GM23338 (cell line): Measurements from ENCODE around the gene HGS. TPM values are rescaled to one million over a fixed set of nuclear protein-coding genes. Genes with fewer than 3 reads are reported as not detected.

Source experiments
- ATAC-seq: fragments of 200-7000 bp; cut with Tn5 transposase; 3 replicates; pipeline ENCODE4 v1.9.1; 2020
- DNase-seq: peaks from one replicate; pipeline ENCODE4 v3.0.0-alpha.2; 2015; ENCODE audit warnings: low spot score
- H2AFZ ChIP-seq: fragments of 200-600 bp; sonication (generic); 2 replicates; pipeline ENCODE4 v1.8.0; 2016; ENCODE audit warnings: antibody characterized with exemption, mild to moderate bottlenecking, moderate library complexity
- H3F3A ChIP-seq: fragments of 200-600 bp; sonication (generic); replicated peaks from 2 replicates; pipeline ENCODE4 v1.8.0; 2017; ENCODE audit warnings: antibody characterized with exemption, mixed run types, low read depth
- H3K27ac ChIP-seq: fragments of 200-600 bp; sonication (generic); 2 replicates; pipeline ENCODE4 v1.6.1; 2016; ENCODE audit warnings: low read depth
- H3K27me3 ChIP-seq: fragments of 200-600 bp; sonication (generic); 2 replicates; pipeline ENCODE4 v1.8.0; 2016; ENCODE audit warnings: mild to moderate bottlenecking, mixed run types, moderate library complexity; ENCODE audit not compliant: insufficient read depth
- H3K36me3 ChIP-seq: fragments of 200-600 bp; sonication (generic); 2 replicates; pipeline ENCODE4 v1.8.0; 2016; ENCODE audit warnings: mild to moderate bottlenecking; ENCODE audit not compliant: insufficient read depth
- H3K4me1 ChIP-seq: fragments of 200-600 bp; sonication (generic); 2 replicates; pipeline ENCODE4 v1.8.0; 2016; ENCODE audit warnings: mild to moderate bottlenecking, moderate library complexity; ENCODE audit not compliant: insufficient read depth
- H3K4me2 ChIP-seq: fragments of 200-600 bp; sonication (generic); 2 replicates; pipeline ENCODE4 v1.7.1; 2017; ENCODE audit warnings: mixed run types
- H3K4me3 ChIP-seq: fragments of 200-600 bp; sonication (generic); 2 replicates; pipeline ENCODE4 v1.6.1; 2016; ENCODE audit warnings: mixed run types
- H3K79me2 ChIP-seq: fragments of 200-600 bp; sonication (generic); replicated peaks from 2 replicates; pipeline ENCODE4 v1.8.0; 2017; ENCODE audit warnings: mild to moderate bottlenecking; ENCODE audit not compliant: insufficient read depth
- H3K9me2 ChIP-seq: fragments of 200-600 bp; sonication (generic); 2 replicates; pipeline ENCODE4 v1.8.0; 2017; ENCODE audit not compliant: insufficient read depth
- H4K20me1 ChIP-seq: fragments of 200-600 bp; sonication (generic); replicated peaks from 2 replicates; pipeline ENCODE4 v1.8.0; 2017; ENCODE audit warnings: mild to moderate bottlenecking; ENCODE audit not compliant: insufficient read depth
- H3K27ac Mint-ChIP-seq: 2 replicates; pipeline ENCODE4 v1.8.0; 2020; ENCODE audit warnings: inconsistent platforms, mild to moderate bottlenecking, moderate library complexity, mixed read lengths
- H3K27me3 Mint-ChIP-seq: 3 replicates; pipeline ENCODE4 v1.8.0; 2022; ENCODE audit warnings: low read depth, mild to moderate bottlenecking, moderate library complexity, mixed read lengths, inconsistent platforms; ENCODE audit not compliant: insufficient read depth, poor library complexity
- H3K36me3 Mint-ChIP-seq: 3 replicates; pipeline ENCODE4 v1.8.0; 2021; ENCODE audit warnings: low read depth, mild to moderate bottlenecking, inconsistent platforms, moderate library complexity, mixed read lengths
- H3K4me1 Mint-ChIP-seq: 3 replicates; pipeline ENCODE4 v1.8.0; 2020; ENCODE audit warnings: mild to moderate bottlenecking, inconsistent platforms, mixed read lengths
- H3K4me3 Mint-ChIP-seq: 3 replicates; pipeline ENCODE4 v1.8.0; 2021; ENCODE audit warnings: moderate library complexity, mild to moderate bottlenecking, inconsistent platforms, mixed read lengths
- H3K9me3 Mint-ChIP-seq: 3 replicates; pipeline ENCODE4 v1.8.0; 2020; ENCODE audit warnings: moderate library complexity, mild to moderate bottlenecking, inconsistent platforms, mixed read lengths
- EZH2 ChIP-seq: fragments of 200-600 bp; sonication (generic); IDR thresholded peaks from one replicate; pipeline ENCODE4 v1.8.0; 2017; ENCODE audit warnings: antibody characterized with exemption, mild to moderate bottlenecking, low read depth; ENCODE audit not compliant: unreplicated experiment
- NANOG ChIP-seq: IDR thresholded peaks from 2 replicates; pipeline ENCODE4 v1.6.1; 2016; ENCODE audit warnings: antibody characterized with exemption, borderline replicate concordance
- POLR2AphosphoS5 ChIP-seq: IDR thresholded peaks from 2 replicates; pipeline ENCODE4 v1.6.1; 2016; ENCODE audit warnings: antibody characterized with exemption, low read depth
- STAT1 ChIP-seq: IDR thresholded peaks from one replicate; pipeline ENCODE4 v1.6.1; 2016; ENCODE audit warnings: antibody characterized with exemption; ENCODE audit not compliant: unreplicated experiment
- polyA plus RNA-seq: library from polyadenylated mRNA; unstranded; fragments of >200 nt; fragmentation: Nextera tagmentation; extraction: Ambion mirVana; gene quantifications from 2 replicates; pipeline ENCODE4 v1.2.1, GENCODE V29; 2016
- total RNA-seq: library from RNA; depleted of rRNA; stranded (reverse); fragments of >200 nt; shearing (Covaris generic); gene quantifications from 2 replicates; pipeline ENCODE4 v1.2.3, GENCODE V29; 2014
- TF ChIP-seq, protein P1 (sequence below): fragments of 250-450 bp; sonication (Bioruptor Pico); IDR thresholded peaks from 2 replicates; pipeline ENCODE4 v1.5.0; 2020; ENCODE audit warnings: mild to moderate bottlenecking, moderate library complexity

Gene HGS
- total and polyA plus RNA-seq, 2 experiments from 2014 or later = 59.0 to 90.2 TPM

DNA sequence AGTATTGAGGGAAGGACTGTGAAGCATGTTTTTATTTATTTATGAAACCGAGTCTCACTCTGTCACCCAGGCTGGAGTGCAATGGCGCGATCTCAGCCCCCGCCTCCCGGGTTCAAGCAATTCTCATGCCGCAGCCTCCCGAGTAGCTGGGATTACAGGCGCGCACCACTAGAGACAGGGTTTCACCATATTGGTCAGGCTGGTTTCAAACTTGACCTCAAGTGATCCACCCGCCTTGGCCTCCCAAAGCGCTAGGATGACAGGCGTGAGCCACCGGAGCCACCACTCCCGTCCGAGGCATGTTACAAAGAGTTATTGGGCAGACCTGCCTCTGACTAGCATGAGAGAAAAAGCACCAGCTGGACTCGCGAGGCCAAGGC, 22.4 kb downstream of the HGS start (continued):
- TF ChIP-seq, protein P1, sequence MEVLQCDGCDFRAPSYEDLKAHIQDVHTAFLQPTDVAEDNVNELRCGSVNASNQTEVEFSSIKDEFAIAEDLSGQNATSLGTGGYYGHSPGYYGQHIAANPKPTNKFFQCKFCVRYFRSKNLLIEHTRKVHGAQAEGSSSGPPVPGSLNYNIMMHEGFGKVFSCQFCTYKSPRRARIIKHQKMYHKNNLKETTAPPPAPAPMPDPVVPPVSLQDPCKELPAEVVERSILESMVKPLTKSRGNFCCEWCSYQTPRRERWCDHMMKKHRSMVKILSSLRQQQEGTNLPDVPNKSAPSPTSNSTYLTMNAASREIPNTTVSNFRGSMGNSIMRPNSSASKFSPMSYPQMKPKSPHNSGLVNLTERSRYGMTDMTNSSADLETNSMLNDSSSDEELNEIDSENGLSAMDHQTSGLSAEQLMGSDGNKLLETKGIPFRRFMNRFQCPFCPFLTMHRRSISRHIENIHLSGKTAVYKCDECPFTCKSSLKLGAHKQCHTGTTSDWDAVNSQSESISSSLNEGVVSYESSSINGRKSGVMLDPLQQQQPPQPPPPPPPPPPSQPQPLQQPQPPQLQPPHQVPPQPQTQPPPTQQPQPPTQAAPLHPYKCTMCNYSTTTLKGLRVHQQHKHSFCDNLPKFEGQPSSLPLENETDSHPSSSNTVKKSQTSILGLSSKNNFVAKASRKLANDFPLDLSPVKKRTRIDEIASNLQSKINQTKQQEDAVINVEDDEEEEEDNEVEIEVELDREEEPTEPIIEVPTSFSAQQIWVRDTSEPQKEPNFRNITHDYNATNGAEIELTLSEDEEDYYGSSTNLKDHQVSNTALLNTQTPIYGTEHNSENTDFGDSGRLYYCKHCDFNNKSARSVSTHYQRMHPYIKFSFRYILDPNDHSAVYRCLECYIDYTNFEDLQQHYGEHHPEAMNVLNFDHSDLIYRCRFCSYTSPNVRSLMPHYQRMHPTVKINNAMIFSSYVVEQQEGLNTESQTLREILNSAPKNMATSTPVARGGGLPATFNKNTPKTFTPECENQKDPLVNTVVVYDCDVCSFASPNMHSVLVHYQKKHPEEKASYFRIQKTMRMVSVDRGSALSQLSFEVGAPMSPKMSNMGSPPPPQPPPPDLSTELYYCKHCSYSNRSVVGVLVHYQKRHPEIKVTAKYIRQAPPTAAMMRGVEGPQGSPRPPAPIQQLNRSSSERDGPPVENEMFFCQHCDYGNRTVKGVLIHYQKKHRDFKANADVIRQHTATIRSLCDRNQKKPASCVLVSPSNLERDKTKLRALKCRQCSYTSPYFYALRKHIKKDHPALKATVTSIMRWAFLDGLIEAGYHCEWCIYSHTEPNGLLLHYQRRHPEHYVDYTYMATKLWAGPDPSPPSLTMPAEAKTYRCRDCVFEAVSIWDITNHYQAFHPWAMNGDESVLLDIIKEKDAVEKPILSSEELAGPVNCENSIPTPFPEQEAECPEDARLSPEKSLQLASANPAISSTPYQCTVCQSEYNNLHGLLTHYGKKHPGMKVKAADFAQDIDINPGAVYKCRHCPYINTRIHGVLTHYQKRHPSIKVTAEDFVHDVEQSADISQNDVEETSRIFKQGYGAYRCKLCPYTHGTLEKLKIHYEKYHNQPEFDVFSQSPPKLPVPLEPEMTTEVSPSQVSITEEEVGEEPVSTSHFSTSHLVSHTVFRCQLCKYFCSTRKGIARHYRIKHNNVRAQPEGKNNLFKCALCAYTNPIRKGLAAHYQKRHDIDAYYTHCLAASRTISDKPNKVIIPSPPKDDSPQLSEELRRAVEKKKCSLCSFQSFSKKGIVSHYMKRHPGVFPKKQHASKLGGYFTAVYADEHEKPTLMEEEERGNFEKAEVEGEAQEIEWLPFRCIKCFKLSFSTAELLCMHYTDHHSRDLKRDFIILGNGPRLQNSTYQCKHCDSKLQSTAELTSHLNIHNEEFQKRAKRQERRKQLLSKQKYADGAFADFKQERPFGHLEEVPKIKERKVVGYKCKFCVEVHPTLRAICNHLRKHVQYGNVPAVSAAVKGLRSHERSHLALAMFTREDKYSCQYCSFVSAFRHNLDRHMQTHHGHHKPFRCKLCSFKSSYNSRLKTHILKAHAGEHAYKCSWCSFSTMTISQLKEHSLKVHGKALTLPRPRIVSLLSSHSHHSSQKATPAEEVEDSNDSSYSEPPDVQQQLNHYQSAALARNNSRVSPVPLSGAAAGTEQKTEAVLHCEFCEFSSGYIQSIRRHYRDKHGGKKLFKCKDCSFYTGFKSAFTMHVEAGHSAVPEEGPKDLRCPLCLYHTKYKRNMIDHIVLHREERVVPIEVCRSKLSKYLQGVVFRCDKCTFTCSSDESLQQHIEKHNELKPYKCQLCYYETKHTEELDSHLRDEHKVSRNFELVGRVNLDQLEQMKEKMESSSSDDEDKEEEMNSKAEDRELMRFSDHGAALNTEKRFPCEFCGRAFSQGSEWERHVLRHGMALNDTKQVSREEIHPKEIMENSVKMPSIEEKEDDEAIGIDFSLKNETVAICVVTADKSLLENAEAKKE = no peak
- TF ChIP-seq POLR2AphosphoS5 (no peak), EZH2 (no peak), STAT1 (no peak)

DNA sequence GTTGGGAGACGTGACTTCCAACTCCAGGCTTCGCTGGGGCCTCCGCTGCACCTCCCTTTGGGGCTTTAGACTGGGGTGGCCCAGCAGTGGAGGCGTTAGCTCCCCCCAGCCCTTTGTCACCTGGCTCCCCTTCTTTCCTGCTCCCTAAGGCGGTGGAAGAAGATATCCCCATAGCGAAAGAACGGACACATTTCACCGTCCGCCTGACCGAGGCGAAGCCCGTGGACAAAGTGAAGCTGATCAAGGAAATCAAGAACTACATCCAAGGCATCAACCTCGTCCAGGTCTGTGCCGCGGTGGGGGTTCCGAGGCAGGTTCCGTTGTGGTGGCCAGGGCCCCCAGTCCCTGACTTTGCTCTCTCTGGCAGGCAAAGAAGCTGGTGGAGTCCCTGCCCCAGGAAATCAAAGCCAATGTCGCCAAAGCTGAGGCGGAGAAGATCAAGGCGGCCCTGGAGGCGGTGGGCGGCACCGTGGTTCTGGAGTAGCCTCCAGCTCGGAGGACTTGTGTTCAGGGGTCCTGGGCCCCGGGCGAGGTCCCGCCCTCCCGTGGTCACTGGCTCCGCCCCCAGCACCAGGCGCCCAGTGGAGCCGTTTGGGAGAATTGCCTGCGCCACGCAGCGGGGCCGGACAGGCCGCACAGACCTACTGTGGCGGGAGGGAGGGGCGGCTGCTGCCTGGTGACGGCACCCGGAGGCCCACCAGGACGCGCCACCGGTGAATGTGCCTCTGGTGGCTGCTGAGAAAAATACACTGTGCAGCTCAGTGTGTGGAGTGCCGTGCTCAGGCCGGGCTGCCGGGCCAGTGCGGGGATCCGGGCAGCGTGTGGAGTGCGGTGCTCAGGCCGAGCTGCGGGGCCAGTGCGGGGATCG, 23.2 kb downstream of the HGS start:
- Histone ChIP-seq H3K36me3 (peaks cover 7% of the 10 kb centered on the region), H3K4me3 (no peak overlapping the region), H2AFZ (no peak overlapping the region), H3K4me1 (peaks cover 22% of the 10 kb centered on the region), H3K27me3 (no peaks in the 10 kb centered on the region), H3K9me2 (no peaks in the 10 kb centered on the region), H3K79me2 (peaks cover 24% of the 10 kb centered on the region), H4K20me1 (peaks cover 3% of the 10 kb centered on the region), H3K4me2 (no peak overlapping the region), H3K27ac (no peak overlapping the region; the same call in 1 of the 2 replicates), H3F3A (peaks cover 42% of the 10 kb centered on the region)
- H3K36me3 Mint-ChIP-seq = peaks cover 46% of the 10 kb centered on the region
- no peak for DNase-seq
- peaks cover 23% of the 10 kb centered on the region for H3K4me1 Mint-ChIP-seq
- H3K27ac Mint-ChIP-seq = no peak overlapping the region
- no peak for TF ChIP-seq NANOG
- TF ChIP-seq, protein P1 = no peak
- H3K9me3 Mint-ChIP-seq = no peaks in the 10 kb centered on the region
- ATAC-seq = no peak
- H3K27me3 Mint-ChIP-seq = peaks cover 29% of the 10 kb centered on the region
- no peak overlapping the region; the same call in 2 of the 3 replicates for H3K4me3 Mint-ChIP-seq
